NB4 (cell line): ENCODE results near the gene SHPK.

ENCODE experiments used
- MYC ChIP-seq: IDR thresholded peaks from 2 replicates; pipeline ENCODE4 v1.6.1; 2011; ENCODE audit warnings: low read depth, low read length
- POLR2A ChIP-seq: IDR thresholded peaks from 2 replicates; pipeline ENCODE4 v1.6.1; 2011; ENCODE audit warnings: mild to moderate bottlenecking; ENCODE audit not compliant: insufficient read length; ENCODE audit errors: extremely low read depth
- TF ChIP-seq, protein P1 (sequence below): IDR thresholded peaks from one replicate; pipeline ENCODE4 v1.5.1; 2012; ENCODE audit warnings: low read depth, low read length
- TF ChIP-seq, protein P2 (sequence below): IDR thresholded peaks from 2 replicates; pipeline ENCODE4 v1.6.1; 2011; ENCODE audit warnings: low read depth, low read length

DNA sequence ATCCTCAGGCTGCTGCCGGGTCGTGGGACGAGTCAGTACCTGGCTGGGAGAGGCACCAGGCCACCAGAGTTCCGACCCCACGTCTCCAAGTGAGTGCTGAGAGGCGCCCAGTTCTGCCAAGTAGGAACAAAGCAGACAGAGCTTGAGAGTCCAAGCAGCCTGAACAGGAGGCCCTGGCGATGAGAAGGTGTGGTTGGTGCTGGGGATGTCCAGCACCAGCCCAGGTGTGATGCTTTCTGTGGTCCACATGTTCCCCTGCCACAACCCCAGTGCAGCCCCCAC is 21.5 kb upstream of the SHPK start:
- TF ChIP-seq POLR2A: no peak
- TF ChIP-seq, protein P1, sequence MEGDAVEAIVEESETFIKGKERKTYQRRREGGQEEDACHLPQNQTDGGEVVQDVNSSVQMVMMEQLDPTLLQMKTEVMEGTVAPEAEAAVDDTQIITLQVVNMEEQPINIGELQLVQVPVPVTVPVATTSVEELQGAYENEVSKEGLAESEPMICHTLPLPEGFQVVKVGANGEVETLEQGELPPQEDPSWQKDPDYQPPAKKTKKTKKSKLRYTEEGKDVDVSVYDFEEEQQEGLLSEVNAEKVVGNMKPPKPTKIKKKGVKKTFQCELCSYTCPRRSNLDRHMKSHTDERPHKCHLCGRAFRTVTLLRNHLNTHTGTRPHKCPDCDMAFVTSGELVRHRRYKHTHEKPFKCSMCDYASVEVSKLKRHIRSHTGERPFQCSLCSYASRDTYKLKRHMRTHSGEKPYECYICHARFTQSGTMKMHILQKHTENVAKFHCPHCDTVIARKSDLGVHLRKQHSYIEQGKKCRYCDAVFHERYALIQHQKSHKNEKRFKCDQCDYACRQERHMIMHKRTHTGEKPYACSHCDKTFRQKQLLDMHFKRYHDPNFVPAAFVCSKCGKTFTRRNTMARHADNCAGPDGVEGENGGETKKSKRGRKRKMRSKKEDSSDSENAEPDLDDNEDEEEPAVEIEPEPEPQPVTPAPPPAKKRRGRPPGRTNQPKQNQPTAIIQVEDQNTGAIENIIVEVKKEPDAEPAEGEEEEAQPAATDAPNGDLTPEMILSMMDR: no peak
- no peak for TF ChIP-seq MYC
- TF ChIP-seq, protein P2, sequence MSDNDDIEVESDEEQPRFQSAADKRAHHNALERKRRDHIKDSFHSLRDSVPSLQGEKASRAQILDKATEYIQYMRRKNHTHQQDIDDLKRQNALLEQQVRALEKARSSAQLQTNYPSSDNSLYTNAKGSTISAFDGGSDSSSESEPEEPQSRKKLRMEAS: no peak
